ENCODE measurements around the gene SCIMP. TPM values are rescaled to one million over a fixed set of nuclear protein-coding genes. Genes with fewer than 3 reads are reported as not detected.

Gene SCIMP
- total and polyA plus RNA-seq, 2 of the 4 experiments (the other 2 are of a cell fraction), result not detected

- no peak overlapping the region for H2AFZ ChIP-seq (replicated peaks; ENCODE audit: low read length, poor library complexity)
- H4K20me1 ChIP-seq (ENCODE audit: insufficient read depth, low read length), result no peaks in the 10 kb centered on the region
- no peak overlapping the region for H3K9ac ChIP-seq (ENCODE audit: low read depth, low read length)
- H3K23ac ChIP-seq (ENCODE audit: low read depth, low read length), result no peak overlapping the region
- H3K56ac ChIP-seq (ENCODE audit: extremely low read depth, insufficient read depth, low read length), result no peak overlapping the region
- 89% methylated on average over 3 of the region's 6 CpGs; no CpG with 5 or more reads in 1 of the 2 experiments for whole genome bisulfite sequencing, 2 experiments (ENCODE audit: extremely low coverage in 2 of 2, insufficient read length in 1 of 2)
- no peak overlapping the region for H3K14ac ChIP-seq (replicated peaks; ENCODE audit: low read depth, low read length)
- TF ChIP-seq RAD21 (IDR thresholded peaks at IDR 0.05; ENCODE audit: low read length) (no peak), USF2 (IDR thresholded peaks at IDR 0.05; ENCODE audit: low read depth, low read length) (no peak), MXI1 (IDR thresholded peaks at IDR 0.05; ENCODE audit: borderline replicate concordance, low read depth, low read length) (no peak), RFX5 (IDR thresholded peaks at IDR 0.05; ENCODE audit: low read depth, low read length) (no peak), NFE2L2 (IDR thresholded peaks at IDR 0.05; ENCODE audit: low read depth, low read length) (no peak), CHD1 (IDR thresholded peaks at IDR 0.05; ENCODE audit: low read depth, low read length) (no peak), MAZ (IDR thresholded peaks at IDR 0.05; ENCODE audit: borderline replicate concordance, low read depth, low read length) (no peak), CEBPB (IDR thresholded peaks at IDR 0.05; ENCODE audit: low read depth, low read length) (no peak), CTCF (conservative IDR thresholded peaks at IDR 0.05; ENCODE audit: low read depth, low read length) (no peak)
- no peak overlapping the region for H2BK20ac ChIP-seq (ENCODE audit: low read depth, low read length)
- intact Hi-C loops (cut with micrococcal nuclease) (no loop called here), dilution Hi-C loops (cut with HindIII; ENCODE audit: low sequenced_read_pairs, unreplicated experiment) (no loop called here), in situ Hi-C loops (cut with MboI; ENCODE audit: low sequenced_read_pairs) (no loop called here)
- no peak overlapping the region for H4K91ac ChIP-seq (ENCODE audit: insufficient read depth, low read depth, low read length)
- H3K18ac ChIP-seq (ENCODE audit: low read depth, low read length), result no peak overlapping the region
- H4K5ac ChIP-seq (ENCODE audit: low read depth, low read length), result no peak overlapping the region
- no peaks in the 10 kb centered on the region for H3K79me1 ChIP-seq (ENCODE audit: low read depth in 1 of 2, low read length in 2 of 2)
- H3K4ac ChIP-seq (ENCODE audit: low read depth, low read length), result no peak overlapping the region
- no peaks in the 10 kb centered on the region; the same call in 1 of the 2 replicates for H3K9me3 ChIP-seq (ENCODE audit: control insufficient read depth, insufficient read depth, low read length)
- H2BK5ac ChIP-seq (ENCODE audit: low read depth, low read length, poor library complexity, severe bottlenecking), result no peak overlapping the region
- ChIA-PET CTCF (interaction anchor here (1.4 kb wide), 1 partner anchor 19 kb away, joined by 3 read pairs; the partner anchor contains the start of gene RABEP1), POLR2A (ENCODE audit: unreplicated experiment) (no interaction called here)
- no peaks in the 10 kb centered on the region for H3K4me1 ChIP-seq (ENCODE audit: control insufficient read depth, insufficient read depth, low read length)
- no peaks in the 10 kb centered on the region for H3K36me3 ChIP-seq (ENCODE audit: control insufficient read depth, insufficient read depth, low read length)
- no peaks in the 10 kb centered on the region for H3K9me1 ChIP-seq (ENCODE audit: insufficient read depth, low read length)
- H3K4me2 ChIP-seq (ENCODE audit: low read depth, low read length), result no peak overlapping the region
- ATAC-seq (ENCODE audit: low read depth) (no peak), DNase-seq (no peak)
- no peak overlapping the region for H2BK120ac ChIP-seq (ENCODE audit: low read depth, low read length)
- H4K8ac ChIP-seq (ENCODE audit: low read depth in 2 of 2, low read length in 2 of 2), result no peak overlapping the region
- H2AK5ac ChIP-seq (ENCODE audit: low read depth, low read length), result no peak overlapping the region
- BruUV-seq (replicated peaks), result no TSS peak
- no peak overlapping the region for H2BK15ac ChIP-seq (ENCODE audit: low read depth, low read length)
- H3K27me3 ChIP-seq (ENCODE audit: control insufficient read depth, insufficient read depth, low read length), result 0 out of 2 replicates have a peak, but pooled peaks cover 2% of the 10 kb centered on the region
- H2AK9ac ChIP-seq (replicated peaks; ENCODE audit: low read depth, low read length, poor library complexity), result no peak overlapping the region
- H3K4me3 ChIP-seq (ENCODE audit: insufficient read depth, low read depth, low read length), result no peak overlapping the region
- H3K27ac ChIP-seq (ENCODE audit: insufficient read depth, low read length), result no peak overlapping the region
Observed at GRCh38 chr17:5263441-5263840, 28.8 kb upstream of the SCIMP start.

Data from IMR-90 (cell line).